Measurements from ENCODE around the gene NKX6-2.

NKX6-2 gene

GRCh38 chr10:132752961-132753360 lies 33.0 kb downstream of the NKX6-2 start:
- TF ChIP-seq EGR1 (IDR thresholded peaks at IDR 0.05), result no peak
- no peak for TF ChIP-seq ZBTB7A (IDR thresholded peaks at IDR 0.05; ENCODE audit: low read depth)
- no peak for TF ChIP-seq RAD21 (IDR thresholded peaks at IDR 0.05; ENCODE audit: low read depth)
- no peak for TF ChIP-seq EP300 (IDR thresholded peaks at IDR 0.05; ENCODE audit: borderline replicate concordance)
- TF ChIP-seq FOXM1 (IDR thresholded peaks at IDR 0.05; ENCODE audit: borderline replicate concordance, low read depth), result no peak
- TF ChIP-seq REST (IDR thresholded peaks at IDR 0.05; ENCODE audit: low read depth), result no peak
- no peak for TF ChIP-seq YY1 (IDR thresholded peaks at IDR 0.05; ENCODE audit: low read depth)
- no peak for TF ChIP-seq TCF12 (IDR thresholded peaks at IDR 0.05; ENCODE audit: low read depth)
- no peak for TF ChIP-seq NFIC (IDR thresholded peaks at IDR 0.05)
- TF ChIP-seq MAX (IDR thresholded peaks at IDR 0.05), result no peak

GRCh38 chr10:132752378-132752777 lies 33.6 kb downstream of the NKX6-2 start:
- TF ChIP-seq RAD21 (IDR thresholded peaks at IDR 0.05; ENCODE audit: low read depth) (no peak), YY1 (IDR thresholded peaks at IDR 0.05; ENCODE audit: low read depth) (no peak), REST (IDR thresholded peaks at IDR 0.05; ENCODE audit: low read depth) (no peak), TEAD4 (IDR thresholded peaks at IDR 0.05) (no peak), TCF12 (IDR thresholded peaks at IDR 0.05; ENCODE audit: low read depth) (no peak), NFIC (IDR thresholded peaks at IDR 0.05) (no peak), ZBTB7A (IDR thresholded peaks at IDR 0.05; ENCODE audit: low read depth) (no peak), MAX (IDR thresholded peaks at IDR 0.05) (no peak), FOXM1 (IDR thresholded peaks at IDR 0.05; ENCODE audit: borderline replicate concordance, low read depth) (no peak), USF1 (IDR thresholded peaks at IDR 0.05) (no peak), EGR1 (IDR thresholded peaks at IDR 0.05) (no peak), EP300 (IDR thresholded peaks at IDR 0.05; ENCODE audit: borderline replicate concordance) (no peak), CREB1 (IDR thresholded peaks at IDR 0.05; ENCODE audit: low read depth) (no peak), TAF1 (IDR thresholded peaks at IDR 0.05; ENCODE audit: low read depth) (no peak), CEBPB (IDR thresholded peaks at IDR 0.05) (no peak)

- TF ChIP-seq MAX (IDR thresholded peaks at IDR 0.05) (no peak), CEBPB (IDR thresholded peaks at IDR 0.05) (no peak), NFIC (IDR thresholded peaks at IDR 0.05) (no peak), EP300 (IDR thresholded peaks at IDR 0.05; ENCODE audit: borderline replicate concordance) (no peak)
Measured at GRCh38 chr10:132750936-132751335, 35.0 kb downstream of the NKX6-2 start.

GRCh38 chr10:132749371-132749795 lies 36.6 kb downstream of the NKX6-2 start:
- TF ChIP-seq ZBTB7A (IDR thresholded peaks at IDR 0.05; ENCODE audit: low read depth) (no peak), FOXM1 (IDR thresholded peaks at IDR 0.05; ENCODE audit: borderline replicate concordance, low read depth) (no peak), TEAD4 (IDR thresholded peaks at IDR 0.05) (no peak), EP300 (IDR thresholded peaks at IDR 0.05; ENCODE audit: borderline replicate concordance) (no peak), YY1 (IDR thresholded peaks at IDR 0.05; ENCODE audit: low read depth) (no peak), MAX (IDR thresholded peaks at IDR 0.05) (no peak), EGR1 (IDR thresholded peaks at IDR 0.05) (no peak), CEBPB (IDR thresholded peaks at IDR 0.05) (no peak), TAF1 (IDR thresholded peaks at IDR 0.05; ENCODE audit: low read depth) (no peak), CREB1 (IDR thresholded peaks at IDR 0.05; ENCODE audit: low read depth) (no peak), RAD21 (IDR thresholded peaks at IDR 0.05; ENCODE audit: low read depth) (no peak), USF1 (IDR thresholded peaks at IDR 0.05) (no peak), REST (IDR thresholded peaks at IDR 0.05; ENCODE audit: low read depth) (no peak), TCF12 (IDR thresholded peaks at IDR 0.05; ENCODE audit: low read depth) (no peak), NFIC (IDR thresholded peaks at IDR 0.05) (no peak)

Data from Ishikawa (cell line).